Stimulated activated CD4-positive, alpha-beta T cell treated with anti-CD3 and anti-CD28 coated beads, Interleukin-1b, Interleukin-23, amount 100 ng/mL, for 48 hours (primary cell): Measurements from ENCODE around the gene ATP6V1E1.

Experiments used
- DNase-seq: peaks from one replicate; pipeline ENCODE4 v3.0.0-alpha.2; 2020

The ATP6V1E1 gene

GRCh38 chr22:17633217-17633997, 4.9 kb upstream of the ATP6V1E1 start:
- no peak for DNase-seq

- no peak for DNase-seq
Observed at GRCh38 chr22:17631076-17631565, 2.6 kb upstream of the ATP6V1E1 start.

- no peak for DNase-seq
Observed at GRCh38 chr22:17629641-17630040, 1.1 kb upstream of the ATP6V1E1 start.

- DNase-seq, result no peak
Observed at GRCh38 chr22:17629173-17629489, 582 bp upstream of the ATP6V1E1 start.

- DNase-seq, result no peak
Observed at GRCh38 chr22:17627961-17628405, 566 bp downstream of the ATP6V1E1 start.

GRCh38 chr22:17613280-17613679, 15.3 kb downstream of the ATP6V1E1 start:
- DNase-seq, result no peak

- DNase-seq, result no peak
Observed at GRCh38 chr22:17612057-17612456, 16.5 kb downstream of the ATP6V1E1 start.

- DNase-seq, result no peak
Observed at GRCh38 chr22:17607891-17608521, 20.5 kb downstream of the ATP6V1E1 start.

- no peak for DNase-seq
Observed at GRCh38 chr22:17606496-17606895, 22.1 kb downstream of the ATP6V1E1 start.

GRCh38 chr22:17603668-17604067, 24.9 kb downstream of the ATP6V1E1 start:
- no peak for DNase-seq

GRCh38 chr22:17601031-17601430, 27.5 kb downstream of the ATP6V1E1 start:
- DNase-seq, result no peak

- DNase-seq, result no peak
Observed at GRCh38 chr22:17598318-17598717, 30.2 kb downstream of the ATP6V1E1 start.

- DNase-seq, result no peak
Observed at GRCh38 chr22:17597217-17597616, 31.3 kb downstream of the ATP6V1E1 start.

GRCh38 chr22:17596226-17596625, 32.3 kb downstream of the ATP6V1E1 start:
- DNase-seq, result no peak

- DNase-seq, result no peak
Observed at GRCh38 chr22:17592201-17592600, 36.3 kb downstream of the ATP6V1E1 start.

GRCh38 chr22:17590586-17590985, 38.0 kb downstream of the ATP6V1E1 start:
- DNase-seq, result no peak

- DNase-seq, result no peak
Observed at GRCh38 chr22:17589810-17590375, 38.7 kb downstream of the ATP6V1E1 start.

- DNase-seq, result no peak
Observed at GRCh38 chr22:17588606-17589005, 39.9 kb downstream of the ATP6V1E1 start.

- DNase-seq, result no peak
Observed at GRCh38 chr22:17587629-17588028, 40.9 kb downstream of the ATP6V1E1 start.

- DNase-seq, result no peak
Observed at GRCh38 chr22:17586831-17587440, 41.6 kb downstream of the ATP6V1E1 start.

- no peak for DNase-seq
Observed at GRCh38 chr22:17583151-17583550, 45.4 kb downstream of the ATP6V1E1 start.

GRCh38 chr22:17581631-17582030, 46.9 kb downstream of the ATP6V1E1 start:
- no peak for DNase-seq

- DNase-seq, result no peak
Observed at GRCh38 chr22:17581056-17581455, 47.5 kb downstream of the ATP6V1E1 start.
